Activated T-cell treated with anti-CD3 and anti-CD28 coated beads, Interleukin-2, amount 50 U/mL, for 1 hour (primary cell): ENCODE measurements around the gene C12orf50.
A peak's percentile ranks its signal among the peaks of the same experiment; 100 is the strongest.
"Not testable (repeated sequence)": the region's sequence is repeated elsewhere in the genome, so short reads cannot be mapped to it uniquely, and the experiment has no call there.

Experiments used
- DNase-seq: peaks from one replicate; pipeline ENCODE4 v3.0.0-alpha.2; 2020

C12orf50 gene, protein sequence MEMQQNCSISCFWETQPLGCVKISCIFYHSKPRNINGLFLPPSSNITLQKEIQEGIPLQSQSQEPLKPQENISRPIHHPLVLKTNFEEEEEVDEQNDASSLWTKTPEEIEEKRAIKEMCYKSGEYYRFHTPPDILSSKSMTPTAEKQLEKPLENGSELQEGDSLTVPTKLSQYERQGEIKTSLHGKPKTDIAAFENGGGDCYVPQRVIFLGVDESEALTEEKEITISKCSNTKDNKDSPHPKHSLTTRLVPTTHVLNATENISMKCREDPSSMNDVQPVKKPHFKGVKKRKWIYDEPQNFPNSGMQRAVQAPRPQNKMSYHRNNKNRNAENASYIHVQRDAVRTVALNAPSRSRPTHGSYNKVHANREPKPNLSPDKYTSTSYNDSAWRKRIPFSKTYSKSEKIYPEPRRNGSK

GRCh38 chr12:88029093-88029665 is at the start of gene C12orf50:
Gene C12orf50 (minus strand): TSS chr12:88029401. CDS start chr12:88026962, 2,439 bp downstream.
- no peak for DNase-seq

- no peak for DNase-seq
Observed at GRCh38 chr12:88067301-88067700, 38.1 kb upstream of the C12orf50 start.

- no peak for DNase-seq
Observed at GRCh38 chr12:88063375-88063774, 34.2 kb upstream of the C12orf50 start.

DNA sequence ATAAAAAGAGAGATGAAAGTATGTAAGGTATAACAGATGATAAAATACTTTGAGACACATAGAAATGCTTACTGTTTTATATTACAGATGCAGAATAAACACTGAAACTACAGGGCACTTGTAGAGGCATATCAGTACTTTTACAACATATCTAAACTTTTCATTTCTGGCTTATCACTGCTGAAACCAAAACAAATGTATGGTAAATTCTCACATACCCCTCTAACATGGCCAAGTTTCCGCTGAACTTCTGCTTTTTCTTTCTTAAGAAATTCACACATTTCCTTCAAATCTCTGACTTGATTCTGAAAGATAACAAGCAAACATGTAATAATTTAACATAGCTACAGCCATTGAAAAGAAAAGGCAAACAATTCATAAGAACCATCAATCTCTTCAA is 33.3 kb upstream of the C12orf50 start:
- no peak for DNase-seq

DNA sequence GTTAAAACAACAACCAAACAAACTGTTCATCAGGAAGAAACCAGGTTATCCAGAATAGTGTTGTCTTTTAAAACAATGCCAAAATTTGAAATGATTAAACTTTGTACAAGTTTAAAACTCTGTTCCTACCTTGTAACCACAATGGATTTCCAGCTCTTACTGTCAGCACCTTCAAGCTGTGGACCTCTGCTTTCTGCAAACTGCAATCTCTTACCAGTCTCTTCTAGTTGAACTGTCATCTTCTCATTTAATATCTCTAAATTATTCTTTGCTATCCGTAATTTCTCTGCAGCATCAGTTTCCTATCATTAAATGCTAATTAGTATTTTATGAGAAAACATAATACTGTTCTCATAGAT is 29.5 kb upstream of the C12orf50 start:
- no peak for DNase-seq

GRCh38 chr12:88057994-88058718 is 29.0 kb upstream of the C12orf50 start:
- DNase-seq = no peak

- no peak for DNase-seq
Observed at GRCh38 chr12:88056571-88056970, 27.4 kb upstream of the C12orf50 start.

DNA sequence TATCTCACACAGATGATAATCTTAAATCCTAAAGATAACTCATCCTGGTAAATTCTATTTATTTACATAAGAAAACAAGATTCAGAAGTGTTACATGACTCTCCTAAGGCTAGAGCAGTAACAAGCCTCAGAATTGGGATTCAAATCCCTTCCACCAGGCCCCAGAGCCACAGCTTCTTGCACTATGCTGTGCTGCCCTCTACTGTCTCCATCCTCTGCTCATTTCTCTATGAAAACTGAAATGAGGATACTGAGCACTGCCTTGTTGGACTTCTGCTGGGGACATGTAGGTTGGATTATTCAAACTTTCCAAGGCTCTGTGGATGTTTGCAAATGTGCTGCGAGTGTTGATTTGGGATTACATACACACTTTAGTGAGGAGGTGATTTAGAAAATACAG is 23.5 kb upstream of the C12orf50 start:
- DNase-seq = no peak

- DNase-seq = no peak
Observed at GRCh38 chr12:88044035-88044434, 14.8 kb upstream of the C12orf50 start.

GRCh38 chr12:88037770-88038169 is 8.6 kb upstream of the C12orf50 start:
- DNase-seq = no peak

DNA sequence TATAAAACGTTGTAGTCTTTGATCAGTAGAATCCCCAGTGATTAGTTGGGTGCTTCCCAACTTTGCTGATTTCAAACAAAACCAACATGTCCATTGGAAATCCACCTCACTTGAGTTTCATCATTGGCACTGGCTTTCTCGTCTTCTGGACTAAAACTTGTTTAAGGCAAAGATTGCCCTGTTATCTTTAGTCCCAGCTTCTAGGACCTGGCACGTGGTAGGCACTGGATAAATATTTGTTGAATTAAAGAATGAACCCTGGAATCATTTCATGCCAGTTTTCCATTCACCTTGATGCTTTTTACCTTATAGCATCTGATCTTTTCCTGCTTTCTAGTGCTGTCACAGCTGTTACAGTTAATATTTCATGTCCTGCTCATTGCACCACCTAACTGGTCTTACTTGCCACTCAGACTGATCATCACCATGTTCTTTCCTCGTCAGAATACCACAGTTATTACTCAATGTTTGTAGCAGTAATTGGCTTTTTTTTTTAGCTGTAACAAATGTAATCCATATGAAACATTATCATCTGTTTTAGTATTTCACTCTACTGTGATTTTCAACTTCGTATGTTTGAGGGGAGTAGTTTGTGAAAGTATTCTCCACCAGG is 7.3 kb upstream of the C12orf50 start:
- DNase-seq = no peak

DNA sequence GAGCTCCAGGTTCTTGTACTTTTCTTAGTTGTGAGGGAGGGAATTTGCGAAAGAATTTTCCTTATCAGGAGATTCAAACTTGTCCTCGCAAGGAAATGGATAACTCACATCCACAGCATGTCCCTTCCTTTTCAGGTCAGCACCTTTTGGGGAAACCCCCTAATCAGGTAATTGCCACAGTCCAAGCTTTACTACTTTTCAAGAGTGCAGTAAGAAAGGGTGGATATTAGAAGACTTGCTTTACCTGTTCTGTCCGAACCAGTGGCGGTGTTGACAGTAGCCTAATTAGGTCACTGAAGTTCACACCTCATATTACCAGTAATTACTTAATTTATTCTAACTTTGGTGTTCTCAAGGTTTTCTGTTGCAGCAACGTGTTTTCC is 6.7 kb upstream of the C12orf50 start:
- DNase-seq = no peak

- peak; percentile 86 for DNase-seq
Observed at GRCh38 chr12:88035271-88035906, 6.2 kb upstream of the C12orf50 start.

DNA sequence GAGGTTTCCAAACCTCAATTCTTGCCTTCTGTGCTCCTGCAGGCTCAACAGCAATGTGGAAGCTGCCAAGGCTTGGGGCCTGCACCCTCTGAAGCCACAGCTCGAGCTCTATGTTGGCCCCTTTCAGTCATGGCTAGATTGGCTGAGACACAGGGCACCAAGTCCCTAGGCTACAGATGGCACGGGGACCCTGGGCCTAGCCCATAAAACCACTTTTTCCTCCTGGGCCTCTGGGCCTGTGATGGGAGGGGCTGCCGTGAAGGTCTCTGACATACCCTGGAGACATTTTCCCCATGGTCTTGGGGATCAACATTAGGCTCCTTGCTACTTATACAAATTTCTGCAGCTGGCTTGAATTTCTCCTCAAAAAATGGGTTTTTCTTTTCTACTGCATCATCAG is 2.0 kb upstream of the C12orf50 start:
- not testable (repeated sequence) for DNase-seq

DNA sequence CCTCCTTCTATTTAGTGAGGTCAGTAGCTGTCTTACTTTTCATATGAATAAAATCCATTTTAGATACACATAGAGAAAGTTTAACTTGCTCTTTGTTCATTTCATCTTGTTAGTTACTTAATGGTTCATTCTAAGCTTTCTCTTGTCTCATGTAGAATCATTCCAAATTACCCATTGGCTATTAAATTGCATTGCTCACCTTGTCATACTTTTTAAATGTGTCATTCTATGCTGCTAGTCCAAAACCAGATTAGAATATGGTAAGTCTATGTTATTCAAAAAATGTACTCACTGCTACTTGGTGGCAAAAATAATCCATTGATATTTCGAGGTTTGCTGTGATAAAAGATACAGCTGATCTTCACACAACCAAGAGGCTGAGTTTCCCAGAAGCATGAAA is 3.0 kb downstream of the C12orf50 start:
- DNase-seq = no peak

DNA sequence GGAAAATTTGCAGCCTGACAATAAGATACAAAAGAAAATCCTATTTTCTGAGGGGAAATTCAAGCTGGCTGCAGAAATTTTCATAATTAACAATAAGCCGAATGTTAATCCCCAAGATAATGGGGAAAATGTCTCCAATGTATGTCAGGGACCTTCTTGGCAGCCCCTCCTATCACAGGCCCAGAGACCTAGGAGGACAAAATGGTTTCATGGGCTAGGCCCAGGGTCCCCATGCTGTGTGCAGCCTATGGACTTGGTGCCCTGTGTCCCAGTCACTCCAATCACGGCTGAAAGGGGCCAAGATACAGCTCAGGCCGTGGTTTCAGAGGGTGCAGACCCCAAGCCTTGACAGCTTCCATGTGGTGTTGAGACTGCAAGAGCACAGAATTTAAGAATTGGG is 11.2 kb downstream of the C12orf50 start:
- no peak for DNase-seq

DNA sequence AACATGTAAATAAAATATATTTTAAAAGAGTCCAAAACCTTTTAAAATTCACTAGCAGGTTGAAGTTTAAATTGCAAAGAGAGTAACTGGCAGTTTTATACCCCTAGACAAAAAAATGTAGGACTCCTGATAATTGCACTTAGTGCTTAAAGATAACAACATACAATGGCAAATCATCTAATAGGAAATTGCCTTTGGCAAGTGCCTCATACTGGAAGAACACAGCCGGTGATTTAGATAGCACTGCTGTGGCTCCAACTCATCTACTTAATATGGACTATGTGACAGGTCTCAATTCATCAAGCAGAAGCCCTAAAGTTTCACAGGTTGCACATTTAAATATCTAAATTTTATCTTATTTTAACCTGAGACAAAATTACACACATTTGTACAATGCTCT is 13.4 kb downstream of the C12orf50 start:
- no peak for DNase-seq

- DNase-seq = no peak
Observed at GRCh38 chr12:88011755-88012154, 17.4 kb downstream of the C12orf50 start.

GRCh38 chr12:88006351-88006750 is 22.9 kb downstream of the C12orf50 start:
- no peak for DNase-seq

GRCh38 chr12:88001327-88001726 is 27.9 kb downstream of the C12orf50 start:
- no peak for DNase-seq

GRCh38 chr12:87995581-87996178 is 33.5 kb downstream of the C12orf50 start:
- DNase-seq = peak; percentile 21

DNA sequence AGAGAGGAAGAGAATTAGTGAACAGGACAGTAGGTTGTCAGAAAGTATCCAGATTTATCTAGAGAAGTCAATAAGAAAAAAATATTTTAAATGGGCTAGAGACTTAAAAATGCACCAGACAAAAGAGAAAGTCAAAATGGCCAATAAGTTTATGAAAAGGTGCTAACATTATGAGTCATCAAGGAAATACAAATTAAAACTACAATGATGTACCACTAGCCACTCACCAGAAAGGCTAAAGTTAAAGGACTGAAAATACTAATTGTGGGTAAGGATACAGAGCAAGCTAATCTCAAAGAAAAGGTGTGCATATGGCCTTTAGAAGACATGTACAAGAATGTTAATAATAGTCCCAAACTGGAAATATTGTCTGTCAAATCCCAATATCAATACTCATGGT is 37.7 kb downstream of the C12orf50 start:
- no peak for DNase-seq

DNA sequence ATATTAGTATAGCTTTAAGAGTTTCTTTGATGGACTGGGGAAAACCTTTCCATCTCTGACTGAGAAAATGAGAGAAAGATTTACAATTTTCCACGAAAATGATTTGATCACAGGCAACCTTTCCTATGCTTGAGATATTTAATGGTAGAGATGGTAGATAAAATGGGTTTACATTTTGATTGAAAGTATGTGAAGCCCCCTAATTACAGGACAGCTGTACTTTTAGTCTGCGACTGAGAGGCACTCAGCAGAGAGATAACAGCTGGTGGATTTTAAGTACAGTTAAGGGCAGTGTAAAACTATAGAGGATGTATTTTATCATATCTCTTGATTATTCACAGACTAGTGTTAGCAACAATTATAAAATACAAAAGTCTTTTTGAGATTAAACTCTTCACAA is 40.7 kb downstream of the C12orf50 start:
- DNase-seq = no peak
